Measurements from ENCODE around the gene UBP1. TPM values are rescaled to one million over a fixed set of nuclear protein-coding genes. Genes with fewer than 3 reads are reported as not detected.

UBP1 gene
- total and polyA plus RNA-seq, 2 donors (not counting 1 experiment from before 2014, with no cell fraction given), result 50.7 to 75.4 TPM

DNA sequence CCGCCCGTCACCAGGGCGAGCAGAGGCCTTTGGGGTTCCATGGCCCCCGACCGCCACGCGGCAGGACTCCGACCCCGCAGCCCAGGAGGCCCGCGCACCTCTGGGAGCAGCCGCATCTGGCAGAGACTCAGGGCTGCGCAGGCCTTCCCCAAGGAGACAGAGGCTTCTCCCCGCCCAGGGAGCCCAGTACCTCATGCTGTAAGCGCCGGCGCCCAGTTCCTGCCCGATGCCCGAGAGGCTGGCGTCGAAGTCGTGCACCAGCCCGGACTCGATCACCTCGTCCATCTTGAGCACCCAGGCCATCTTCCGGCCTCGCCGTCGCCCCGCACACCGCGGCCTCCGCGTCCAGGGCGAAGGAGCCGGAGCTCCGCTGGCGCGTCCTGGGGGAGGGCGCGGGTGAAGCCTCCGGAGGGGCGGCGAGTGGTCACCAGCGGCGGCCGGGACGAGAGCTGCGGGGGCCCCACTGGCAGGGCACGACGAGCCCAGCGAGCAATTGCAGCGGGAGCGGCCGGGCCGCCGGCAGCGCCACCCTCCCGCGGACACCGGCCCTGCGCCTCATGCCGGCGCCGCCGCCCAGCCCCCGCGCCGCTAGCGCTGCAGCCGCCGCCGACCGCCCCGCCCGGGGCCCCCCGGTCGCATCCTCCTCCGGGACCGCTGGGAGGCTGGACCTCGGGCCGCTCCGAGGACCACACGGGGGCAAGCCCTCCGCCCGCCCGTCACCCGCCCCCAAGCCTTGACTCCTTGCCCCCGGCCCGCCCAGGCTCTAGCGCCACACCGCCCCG, 468 bp downstream of the UBP1 start:
- Histone ChIP-seq H3K36me3 (replicated peaks in 1 of 2; ENCODE audit: control extremely low read depth in 1 of 2, control insufficient read depth in 1 of 2, extremely low read depth in 1 of 2, insufficient read depth in 2 of 2, low read length in 1 of 2) (no peaks in the 10 kb centered on the region), H3K27ac (ENCODE audit: low read length in 2 of 2) (peak overlapping the region; percentile 95 to 97), H2AFZ (ENCODE audit: insufficient read depth, low read depth, low read length, poor library complexity, severe bottlenecking) (peak overlapping the region; percentile 88), H3K4me1 (ENCODE audit: control insufficient read depth in 2 of 2, insufficient read depth in 2 of 2, low read length in 2 of 2) (peaks cover 35 to 36% of the 10 kb centered on the region in 2 donors), H3K79me2 (ENCODE audit: control insufficient read depth, insufficient read depth, low read length) (peaks cover 51% of the 10 kb centered on the region), H3K27me3 (replicated peaks in 1 of 4; ENCODE audit: control extremely low read depth in 1 of 4, control insufficient read depth in 3 of 4, insufficient read depth in 4 of 4, low read length in 3 of 4) (no peaks in the 10 kb centered on the region), H3K4me3 (ENCODE audit: control extremely low read depth in 1 of 5, extremely low read depth in 1 of 5, insufficient read depth in 1 of 5, low read depth in 2 of 5, low read length in 4 of 5) (peak overlapping the region; percentile 68 to 97 (median 93)), H3K4me2 (replicated peaks; ENCODE audit: low read depth, low read length, poor library complexity, severe bottlenecking) (peak overlapping the region; percentile 94), H3K9me3 (ENCODE audit: control extremely low read depth in 1 of 3, control insufficient read depth in 2 of 3, insufficient read depth in 1 of 3, low read length in 2 of 3) (peaks cover 0 to 3% (median 0%) of the 10 kb centered on the region in 3 donors), H3K9ac (ENCODE audit: low read length) (peak overlapping the region; percentile 75), H4K20me1 (ENCODE audit: control insufficient read depth, insufficient read depth, low read length, poor library complexity, severe bottlenecking) (peaks cover 26% of the 10 kb centered on the region)
- peak overlapping the region; percentile 100 for H3K4me3 Mint-ChIP-seq
- no peaks in the 10 kb centered on the region for H3K27me3 Mint-ChIP-seq
- no peaks in the 10 kb centered on the region for H3K9me3 Mint-ChIP-seq (ENCODE audit: insufficient read depth)
- no peak for TF ChIP-seq EZH2 (IDR thresholded peaks at IDR 0.05; ENCODE audit: borderline replicate concordance, insufficient read depth, low read depth, low read length, poor library complexity, severe bottlenecking)
- TF ChIP-seq, protein P1, sequence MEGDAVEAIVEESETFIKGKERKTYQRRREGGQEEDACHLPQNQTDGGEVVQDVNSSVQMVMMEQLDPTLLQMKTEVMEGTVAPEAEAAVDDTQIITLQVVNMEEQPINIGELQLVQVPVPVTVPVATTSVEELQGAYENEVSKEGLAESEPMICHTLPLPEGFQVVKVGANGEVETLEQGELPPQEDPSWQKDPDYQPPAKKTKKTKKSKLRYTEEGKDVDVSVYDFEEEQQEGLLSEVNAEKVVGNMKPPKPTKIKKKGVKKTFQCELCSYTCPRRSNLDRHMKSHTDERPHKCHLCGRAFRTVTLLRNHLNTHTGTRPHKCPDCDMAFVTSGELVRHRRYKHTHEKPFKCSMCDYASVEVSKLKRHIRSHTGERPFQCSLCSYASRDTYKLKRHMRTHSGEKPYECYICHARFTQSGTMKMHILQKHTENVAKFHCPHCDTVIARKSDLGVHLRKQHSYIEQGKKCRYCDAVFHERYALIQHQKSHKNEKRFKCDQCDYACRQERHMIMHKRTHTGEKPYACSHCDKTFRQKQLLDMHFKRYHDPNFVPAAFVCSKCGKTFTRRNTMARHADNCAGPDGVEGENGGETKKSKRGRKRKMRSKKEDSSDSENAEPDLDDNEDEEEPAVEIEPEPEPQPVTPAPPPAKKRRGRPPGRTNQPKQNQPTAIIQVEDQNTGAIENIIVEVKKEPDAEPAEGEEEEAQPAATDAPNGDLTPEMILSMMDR (IDR thresholded peaks at IDR 0.05), result no peak
- DNase-seq, result peak; percentile 68
- POLR2A ChIA-PET, result interaction anchor here (1.1 to 1.3 kb wide), 3 partner anchors 278 to 755 kb away, joined by 3 to 5 read pairs (median 4); partner anchors contain the start of genes CNOT10 and PDCD6IP
- intact Hi-C loops (cut with micrococcal nuclease), result loop anchor here (1.0 to 2.0 kb wide), 5 partner anchors 279 to 869 kb away; partner anchors contain the start of genes CLASP2, CRTAP, DYNC1LI1 and PDCD6IP
- ATAC-seq (ENCODE audit: low read depth), result peak; percentile 12
- H3K4me1 Mint-ChIP-seq, result peaks cover 50% of the 10 kb centered on the region
- WGBS (ENCODE audit: insufficient coverage), result under 1% methylated on average over 89 of the region's 93 CpGs
- peak overlapping the region; percentile 100 for H3K27ac Mint-ChIP-seq
- CTCF ChIA-PET, result interaction anchor here (1.1 kb wide), 1 partner anchor 10 kb away, joined by 4 read pairs; no protein-coding TSS in a partner anchor
